ENCODE data around the gene PDHX.
"Not testable (repeated sequence)": the region's sequence is repeated elsewhere in the genome, so short reads cannot be mapped to it uniquely, and the experiment has no call there.

The PDHX gene

GRCh38 chr11:34997952-34998528, 81.6 kb downstream of the PDHX start:
- DNase-seq, result no peak

GRCh38 chr11:34999453-34999852, 83.0 kb downstream of the PDHX start:
- DNase-seq, result no peak

GRCh38 chr11:35003186-35003585, 86.8 kb downstream of the PDHX start:
- no peak for DNase-seq

- no peak for DNase-seq
Measured at GRCh38 chr11:35003658-35004057, 87.2 kb downstream of the PDHX start.

- DNase-seq, result no peak
Measured at GRCh38 chr11:35005141-35005780, 88.8 kb downstream of the PDHX start.

GRCh38 chr11:35006389-35007128, 90.1 kb downstream of the PDHX start:
- DNase-seq, result no peak

GRCh38 chr11:35007277-35007676, 90.9 kb downstream of the PDHX start:
- no peak for DNase-seq

- DNase-seq, result no peak
Measured at GRCh38 chr11:35009191-35009943, 92.9 kb downstream of the PDHX start.

- no peak for DNase-seq
Measured at GRCh38 chr11:35009944-35010342, 93.5 kb downstream of the PDHX start.

- DNase-seq, result no peak
Measured at GRCh38 chr11:35010654-35011053, 94.2 kb downstream of the PDHX start.

GRCh38 chr11:35011389-35011788, 95.0 kb downstream of the PDHX start:
- DNase-seq, result no peak

GRCh38 chr11:35011944-35012343, 95.5 kb downstream of the PDHX start:
- no peak for DNase-seq

- no peak for DNase-seq
Measured at GRCh38 chr11:35012467-35013191, 96.2 kb downstream of the PDHX start.

- no peak for DNase-seq
Measured at GRCh38 chr11:35013514-35014233, 97.3 kb downstream of the PDHX start.

GRCh38 chr11:35014346-35014745, 97.9 kb downstream of the PDHX start:
- DNase-seq, result no peak

- DNase-seq, result no peak
Measured at GRCh38 chr11:35015621-35016387, 99.4 kb downstream of the PDHX start.

- DNase-seq, result no peak
Measured at GRCh38 chr11:35016916-35017315, 100.5 kb downstream of the PDHX start.

- DNase-seq, result no peak
Measured at GRCh38 chr11:35017528-35018342, 101.3 kb downstream of the PDHX start.

GRCh38 chr11:35021589-35021988, 105.2 kb downstream of the PDHX start:
- DNase-seq, result no peak

GRCh38 chr11:35023940-35024339, 107.5 kb downstream of the PDHX start:
- not testable (repeated sequence) for DNase-seq

Data from NCI-H510A (cell line).